HUDEP-2 (cell line): ENCODE data around the gene PHRF1.

ENCODE experiments used
- DNase-seq, 76 experiments: peaks; one replicate each; lab custom pipeline; 2025; ENCODE audit not compliant: unreplicated experiment in 76 of 76; lab: John Stamatoyannopoulos, UW

PHRF1 gene

GRCh38 chr11:625636-626268 lies 49.5 kb downstream of the PHRF1 start:
- no peak for DNase-seq

DNA sequence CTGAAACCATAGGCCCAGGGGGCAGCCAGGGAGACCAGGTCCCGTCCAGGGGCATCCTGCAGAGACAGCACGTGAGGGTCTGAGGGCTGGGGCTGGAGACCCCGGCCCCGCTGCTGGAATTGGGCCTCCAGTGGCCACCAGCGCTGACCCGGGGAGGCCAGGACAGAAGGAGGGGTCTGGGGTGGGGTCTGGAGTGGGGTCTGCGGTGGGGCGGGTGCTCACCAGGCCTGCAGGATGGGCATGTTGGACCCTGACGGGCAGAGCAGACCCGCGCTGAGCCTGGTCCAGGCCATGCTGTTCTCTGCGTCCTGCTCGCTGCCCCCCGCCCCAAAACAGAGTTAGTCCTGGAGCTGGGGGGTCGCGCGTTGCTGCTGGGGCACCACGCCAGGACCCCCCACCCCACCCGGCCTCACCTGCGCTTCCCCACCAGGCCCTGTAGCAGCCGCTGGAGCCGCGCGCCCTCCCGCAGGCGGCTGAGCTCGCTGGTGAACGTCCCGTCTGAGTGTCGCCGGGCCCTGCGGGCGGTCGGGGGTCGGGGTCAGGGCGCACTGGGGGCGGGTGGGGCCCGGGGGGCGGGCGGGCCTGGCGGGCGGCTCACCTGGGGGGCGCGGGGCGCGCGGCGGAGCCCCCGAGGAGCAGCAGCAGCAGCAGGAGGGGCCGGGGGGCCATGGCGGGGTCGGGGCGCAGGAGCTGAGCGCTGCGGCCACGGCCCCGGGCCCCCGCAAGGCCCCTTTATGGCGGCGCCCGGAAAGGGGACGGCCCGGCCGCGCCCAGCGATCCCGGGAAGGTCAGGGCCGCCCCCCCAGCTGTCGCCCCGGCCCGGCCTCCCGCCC lies 50.4 kb downstream of the PHRF1 start, which contains the start of gene SCT:
SCT (minus strand) TSS at position 707 of the 833 bp plus-strand sequence; CDS start at position 669, 38 bp downstream.
- no peak for DNase-seq

GRCh38 chr11:627308-627576 lies 51.0 kb downstream of the PHRF1 start:
- no peak for DNase-seq

GRCh38 chr11:628056-628455 lies 51.8 kb downstream of the PHRF1 start:
- no peak for DNase-seq

- no peak for DNase-seq
Observed at GRCh38 chr11:629237-629583, 52.9 kb downstream of the PHRF1 start.

DNA sequence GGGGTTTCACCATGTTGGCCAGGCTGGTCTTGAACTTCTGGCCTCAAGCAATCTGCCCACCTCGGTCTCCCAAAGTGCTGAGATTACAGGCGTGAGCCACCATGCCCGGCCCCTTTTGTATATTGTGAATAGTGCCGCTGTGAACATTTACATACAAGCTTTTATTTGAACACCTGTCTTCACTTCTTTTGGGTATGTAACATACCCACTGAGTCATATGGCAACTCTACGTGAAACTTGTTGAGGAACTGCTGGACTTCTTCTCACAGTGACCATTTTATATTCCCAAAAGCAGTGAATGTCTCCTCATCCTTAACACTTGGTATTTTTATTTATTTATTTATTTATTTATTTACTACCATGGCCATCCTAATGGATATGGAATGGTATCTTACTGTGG lies 54.6 kb downstream of the PHRF1 start:
- DNase-seq, result no peak

GRCh38 chr11:635945-636510 lies 59.8 kb downstream of the PHRF1 start:
- no peak for DNase-seq

DNA sequence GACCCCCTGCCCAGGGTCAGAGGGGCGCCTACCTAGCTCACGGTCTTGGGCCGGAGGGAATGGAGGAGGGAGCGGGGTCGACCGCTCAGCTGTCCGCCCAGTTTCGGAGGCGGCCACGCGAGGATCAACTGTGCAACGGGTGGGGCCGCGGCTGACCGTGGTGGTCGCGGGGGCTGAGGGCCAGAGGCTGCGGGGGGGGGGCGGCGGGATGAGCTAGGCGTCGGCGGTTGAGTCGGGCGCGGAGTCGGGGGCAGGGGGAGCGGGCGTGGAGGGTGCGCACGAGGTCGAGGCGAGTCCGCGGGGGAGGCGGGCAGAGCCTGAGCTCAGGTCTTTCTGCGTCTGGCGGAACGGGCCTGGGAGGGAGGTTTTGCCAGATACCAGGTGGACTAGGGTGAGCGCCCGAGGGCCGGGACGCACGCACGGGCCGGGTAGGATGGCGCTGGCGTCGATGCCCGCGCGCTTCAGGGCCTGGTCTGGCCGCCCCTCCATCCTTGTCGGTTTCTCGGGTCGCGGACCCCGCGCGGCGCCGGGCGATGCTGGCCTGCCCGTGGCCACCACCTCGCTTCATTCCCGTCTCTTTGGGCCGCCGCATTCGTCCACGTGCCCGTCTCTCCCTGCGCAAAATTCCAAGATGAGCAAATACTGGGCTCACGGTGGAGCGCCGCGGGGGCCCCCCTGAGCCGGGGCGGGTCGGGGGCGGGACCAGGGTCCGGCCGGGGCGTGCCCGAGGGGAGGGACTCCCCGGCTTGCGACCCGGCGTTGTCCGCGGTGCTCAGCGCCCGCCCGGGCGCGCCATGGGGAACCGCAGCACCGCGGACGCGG lies 60.5 kb downstream of the PHRF1 start, which contains the start of gene DRD4:
DRD4 (plus strand) TSS at position 759 of the 822 bp plus-strand sequence; CDS start at position 795, 36 bp downstream.
- no peak for DNase-seq

GRCh38 chr11:637333-637592 lies 61.0 kb downstream of the PHRF1 start:
- no peak for DNase-seq

GRCh38 chr11:637593-638521 lies 61.6 kb downstream of the PHRF1 start:
- no peak for DNase-seq

DNA sequence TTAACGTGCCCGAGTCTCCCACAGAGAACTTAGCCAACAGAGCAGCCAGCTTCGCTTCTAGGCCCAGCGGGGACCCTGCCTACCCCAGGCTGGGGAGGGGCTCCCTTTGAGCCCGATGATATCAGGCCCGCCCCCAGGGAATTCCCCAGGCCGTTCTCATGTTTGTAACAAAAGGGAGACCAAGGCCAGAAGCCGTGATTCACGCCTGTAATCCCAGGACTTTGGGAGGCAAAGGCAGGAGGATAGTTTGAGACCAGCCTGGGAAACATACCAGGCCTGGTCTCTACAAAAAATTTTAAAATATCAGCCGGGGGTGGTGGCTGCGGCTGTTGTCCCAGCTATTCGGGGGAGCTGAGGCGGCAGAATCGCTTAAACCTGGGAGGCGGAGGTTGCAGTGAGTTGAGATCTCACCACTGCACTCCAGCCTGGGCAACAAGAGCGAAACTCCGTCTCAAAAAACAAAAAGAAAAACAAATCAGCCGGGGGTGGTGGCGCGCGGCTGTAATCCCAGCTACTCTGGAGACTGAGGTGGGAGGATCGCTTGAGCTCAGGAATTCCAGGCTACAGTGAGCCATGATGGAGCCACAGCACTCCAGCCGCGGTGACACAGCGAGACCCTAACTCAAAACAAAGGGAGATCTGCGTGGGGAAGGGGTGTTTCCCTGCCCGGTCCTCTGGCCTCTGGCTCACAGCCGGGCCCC lies 62.5 kb downstream of the PHRF1 start:
- DNase-seq, result no peak

- DNase-seq, result no peak
Observed at GRCh38 chr11:639332-639955, 63.2 kb downstream of the PHRF1 start.

DNA sequence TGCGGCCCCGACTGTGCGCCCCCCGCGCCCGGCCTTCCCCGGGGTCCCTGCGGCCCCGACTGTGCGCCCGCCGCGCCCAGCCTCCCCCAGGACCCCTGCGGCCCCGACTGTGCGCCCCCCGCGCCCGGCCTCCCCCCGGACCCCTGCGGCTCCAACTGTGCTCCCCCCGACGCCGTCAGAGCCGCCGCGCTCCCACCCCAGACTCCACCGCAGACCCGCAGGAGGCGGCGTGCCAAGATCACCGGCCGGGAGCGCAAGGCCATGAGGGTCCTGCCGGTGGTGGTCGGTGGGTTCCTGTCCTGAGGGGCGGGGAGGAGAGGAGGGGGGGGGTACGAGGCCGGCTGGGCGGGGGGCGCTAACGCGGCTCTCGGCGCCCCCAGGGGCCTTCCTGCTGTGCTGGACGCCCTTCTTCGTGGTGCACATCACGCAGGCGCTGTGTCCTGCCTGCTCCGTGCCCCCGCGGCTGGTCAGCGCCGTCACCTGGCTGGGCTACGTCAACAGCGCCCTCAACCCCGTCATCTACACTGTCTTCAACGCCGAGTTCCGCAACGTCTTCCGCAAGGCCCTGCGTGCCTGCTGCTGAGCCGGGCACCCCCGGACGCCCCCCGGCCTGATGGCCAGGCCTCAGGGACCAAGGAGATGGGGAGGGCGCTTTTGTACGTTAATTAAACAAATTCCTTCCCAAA lies 63.9 kb downstream of the PHRF1 start:
- no peak for DNase-seq

GRCh38 chr11:641806-642370 lies 65.6 kb downstream of the PHRF1 start:
- no peak for DNase-seq

DNA sequence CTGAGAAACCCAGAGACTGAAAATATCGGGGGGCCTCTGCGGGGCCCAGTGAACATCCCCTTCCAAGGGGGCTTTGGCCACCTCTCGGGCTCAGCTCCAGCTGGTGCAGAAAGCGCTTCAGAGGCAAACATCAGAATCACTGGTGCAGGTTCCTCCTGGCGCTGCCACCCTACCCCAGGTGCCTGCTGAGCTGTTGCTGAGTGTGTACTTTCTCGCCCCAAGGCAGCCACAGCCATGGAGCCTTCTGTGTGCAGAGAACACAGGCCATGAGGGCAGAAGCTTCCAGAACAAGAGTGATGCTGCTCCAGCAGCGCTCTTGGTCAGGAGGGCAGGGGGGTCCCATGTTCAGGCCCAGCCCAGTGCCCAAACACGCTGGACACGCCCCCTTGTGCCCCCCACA lies 67.1 kb downstream of the PHRF1 start:
- DNase-seq, result no peak

DNA sequence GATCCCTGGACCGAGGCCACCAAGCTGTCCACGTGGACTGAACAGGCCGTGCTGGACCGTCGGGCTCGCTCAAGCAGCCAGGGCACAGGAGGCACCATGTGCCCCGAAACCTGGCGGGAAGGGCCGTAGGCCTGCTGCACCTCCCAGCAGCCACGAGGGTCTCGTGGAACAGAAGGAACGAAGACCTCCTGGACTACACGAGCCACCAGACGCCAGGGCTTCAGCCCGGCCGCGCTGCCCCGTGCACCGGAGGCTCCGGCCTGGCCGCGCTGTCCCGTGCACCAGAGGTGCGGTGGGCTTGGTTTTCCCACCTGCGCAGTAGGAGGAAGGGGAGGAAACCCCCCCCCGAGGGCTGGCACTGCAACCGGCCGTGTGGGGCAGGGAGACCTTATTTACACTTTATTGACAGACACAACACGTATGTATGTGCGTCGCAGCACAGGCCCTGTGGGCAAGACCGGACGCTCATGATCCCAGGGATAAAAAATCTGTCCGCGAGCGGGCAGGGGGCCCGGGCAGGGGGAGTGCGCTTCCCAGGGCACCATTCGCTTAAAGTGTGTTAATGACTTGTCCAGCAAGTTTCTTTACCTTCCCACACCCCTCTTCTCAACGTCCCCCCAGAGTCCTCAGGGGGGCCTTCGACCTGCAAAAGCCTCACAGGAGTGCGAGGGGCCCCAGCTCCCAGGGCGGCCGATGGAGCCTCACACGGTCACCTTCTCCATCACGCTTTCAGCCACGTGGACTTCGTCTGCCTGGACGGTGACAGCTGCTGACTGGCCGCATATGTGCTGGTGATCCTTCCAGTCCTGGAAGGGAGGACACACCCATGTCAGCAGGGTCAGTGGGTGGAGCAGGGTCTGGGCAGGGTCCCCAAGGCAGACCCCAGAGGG lies 67.8 kb downstream of the PHRF1 start:
- no peak for DNase-seq

- DNase-seq, result no peak
Observed at GRCh38 chr11:645536-645935, 69.3 kb downstream of the PHRF1 start.

DNA sequence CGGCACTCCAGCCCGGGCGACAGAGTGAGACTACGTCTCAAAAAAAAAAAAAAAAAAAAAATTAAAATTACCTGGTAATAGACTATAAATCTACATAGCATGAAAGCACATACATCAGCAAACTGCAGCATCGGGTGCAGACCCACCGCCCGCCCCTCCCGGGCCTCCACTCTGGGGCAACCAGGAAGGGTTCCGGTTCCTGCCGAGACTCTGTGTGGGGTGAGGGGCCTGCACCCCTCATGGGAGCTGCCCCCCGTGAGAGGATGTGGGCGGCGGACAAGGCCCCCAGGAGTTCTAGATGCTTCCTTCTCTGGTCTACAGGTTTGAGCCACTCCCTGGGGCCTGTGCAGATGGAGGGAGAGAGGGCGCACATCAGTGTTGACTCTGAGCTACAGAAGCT lies 69.9 kb downstream of the PHRF1 start:
- no peak for DNase-seq
